GM19397 (cell line): ENCODE data around the gene TCEA2.

Experiments
- ATAC-seq: cut with Tn5 transposase; IDR thresholded peaks from one replicate; pipeline ENCODE4 v1.9.1; 2021; ENCODE audit warnings: mild to moderate bottlenecking, moderate library complexity; ENCODE audit not compliant: unreplicated experiment

Gene TCEA2

DNA sequence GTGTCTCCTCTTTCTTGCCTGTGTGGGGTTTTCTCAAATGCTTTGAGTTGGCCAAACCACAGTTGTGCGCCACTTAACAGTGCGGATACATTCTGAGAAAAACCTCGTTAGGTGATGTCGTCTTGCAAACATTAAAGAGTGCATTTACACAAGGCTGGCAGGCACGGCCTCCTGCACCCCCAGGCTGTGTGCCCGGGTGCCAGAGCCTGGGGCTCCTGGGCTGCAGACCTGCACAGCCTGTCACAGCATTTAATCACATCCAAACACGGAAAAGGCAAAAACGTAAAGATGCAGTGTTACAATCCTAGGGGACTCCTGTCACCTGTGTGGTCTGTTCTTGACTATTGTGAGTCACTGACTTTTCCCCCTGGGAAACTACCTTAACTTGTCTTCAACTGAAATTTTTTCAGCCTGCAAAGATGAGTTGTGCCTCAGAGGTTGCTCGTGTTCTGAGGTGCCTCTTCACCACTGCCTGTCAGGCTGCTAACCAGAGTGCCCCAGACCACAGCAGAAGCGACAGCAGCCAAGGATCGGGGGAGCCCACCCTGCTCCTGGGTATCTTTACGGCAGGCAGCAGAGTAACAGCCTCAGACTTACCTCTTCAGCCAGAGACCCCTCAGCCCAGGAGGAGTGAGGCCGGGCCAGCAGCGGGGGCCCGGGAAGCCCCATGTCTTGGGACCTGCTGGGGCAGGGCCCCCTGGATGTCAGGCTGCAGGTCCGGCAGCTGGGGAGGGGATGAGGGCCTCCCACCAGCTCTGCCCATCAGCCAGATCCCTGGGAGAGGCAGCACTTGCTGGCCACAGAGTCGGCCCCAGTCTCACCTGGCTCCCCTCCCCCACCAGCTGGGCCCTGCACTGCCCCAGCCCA, 27.7 kb upstream of the TCEA2 start:
- no peak for ATAC-seq

DNA sequence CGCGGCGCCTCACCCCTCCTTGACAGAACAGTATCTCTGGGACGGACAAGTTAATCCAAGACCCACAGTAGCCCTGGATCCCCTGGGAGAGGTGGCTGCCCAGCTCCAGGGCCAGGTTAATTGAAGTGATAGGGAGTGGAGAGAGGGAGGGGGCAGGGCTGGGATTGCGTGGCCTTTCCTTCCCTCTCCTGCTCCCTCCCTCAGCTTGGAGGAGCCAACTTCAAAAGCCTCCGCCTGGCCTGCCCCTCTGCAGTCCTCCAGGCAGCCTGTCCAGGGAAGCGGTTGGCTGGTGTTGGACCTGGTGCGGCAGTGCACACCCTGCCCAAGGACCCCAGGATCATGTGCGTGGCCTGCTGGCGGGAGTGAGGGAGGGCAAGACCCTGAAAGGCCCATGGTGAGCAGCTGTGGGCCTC, 27.1 kb upstream of the TCEA2 start, which contains the start of gene C20orf204:
C20orf204 (plus strand) TSS at position 250 of the 413 bp plus-strand sequence; CDS start at position 392, 142 bp downstream.
- no peak for ATAC-seq

GRCh38 chr20:64036346-64037198, 26.4 kb upstream of the TCEA2 start:
- ATAC-seq, result no peak

DNA sequence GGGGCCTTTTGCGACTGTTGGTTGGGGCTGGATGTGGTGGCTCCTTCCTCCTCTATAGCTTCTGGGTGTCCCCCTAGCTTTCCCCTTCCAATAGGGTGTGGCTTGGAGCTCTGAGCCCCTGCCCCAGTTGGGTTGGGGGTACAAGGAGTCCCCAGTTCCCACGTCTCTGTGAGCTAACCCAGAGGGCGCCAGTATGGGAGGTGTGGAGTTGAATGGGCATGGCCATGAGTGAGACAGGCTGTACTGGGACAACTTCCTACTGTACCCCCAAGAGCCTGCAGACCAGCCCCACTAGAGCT, 25.9 kb upstream of the TCEA2 start:
- no peak for ATAC-seq

DNA sequence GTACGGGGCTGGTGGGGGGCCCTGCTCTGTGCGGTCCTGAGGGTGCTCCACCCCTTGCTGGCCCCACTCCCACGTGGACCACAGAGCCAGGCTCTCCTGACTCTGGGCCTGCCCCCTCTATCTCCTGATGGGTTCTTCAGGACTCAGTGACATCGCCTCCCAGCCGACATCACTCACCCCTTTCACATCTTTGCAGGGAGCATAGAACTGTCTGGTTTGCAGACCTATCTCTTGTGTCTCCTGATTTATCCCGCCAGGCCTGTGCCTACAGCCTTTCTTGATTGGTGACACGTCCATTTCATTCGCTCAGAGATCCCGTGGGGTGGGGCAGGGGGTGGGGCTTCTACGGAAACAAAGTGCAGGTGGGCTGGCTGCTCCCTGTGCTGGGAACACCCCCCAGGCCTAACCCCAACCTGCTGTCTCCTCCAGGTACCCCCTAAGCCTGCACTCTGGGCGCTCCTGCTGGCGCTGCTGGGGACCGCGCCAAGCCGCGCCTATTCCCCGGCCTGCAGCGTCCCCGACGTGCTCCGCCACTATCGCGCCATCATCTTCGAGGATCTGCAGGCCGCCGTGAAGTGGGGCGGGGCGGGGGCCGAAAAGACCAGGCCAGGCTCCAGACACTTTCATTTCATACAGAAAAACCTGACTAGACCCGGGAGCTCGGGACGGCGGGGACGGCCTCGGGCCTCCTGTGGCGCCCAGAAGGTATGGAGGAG, 25.3 kb upstream of the TCEA2 start:
- no peak for ATAC-seq

GRCh38 chr20:64038224-64038564, 24.8 kb upstream of the TCEA2 start:
- ATAC-seq, result peak; percentile 37

GRCh38 chr20:64038565-64039292, 24.3 kb upstream of the TCEA2 start:
- ATAC-seq, result peak; percentile 50

- no peak for ATAC-seq
Measured at GRCh38 chr20:64039293-64040160, 23.5 kb upstream of the TCEA2 start.

DNA sequence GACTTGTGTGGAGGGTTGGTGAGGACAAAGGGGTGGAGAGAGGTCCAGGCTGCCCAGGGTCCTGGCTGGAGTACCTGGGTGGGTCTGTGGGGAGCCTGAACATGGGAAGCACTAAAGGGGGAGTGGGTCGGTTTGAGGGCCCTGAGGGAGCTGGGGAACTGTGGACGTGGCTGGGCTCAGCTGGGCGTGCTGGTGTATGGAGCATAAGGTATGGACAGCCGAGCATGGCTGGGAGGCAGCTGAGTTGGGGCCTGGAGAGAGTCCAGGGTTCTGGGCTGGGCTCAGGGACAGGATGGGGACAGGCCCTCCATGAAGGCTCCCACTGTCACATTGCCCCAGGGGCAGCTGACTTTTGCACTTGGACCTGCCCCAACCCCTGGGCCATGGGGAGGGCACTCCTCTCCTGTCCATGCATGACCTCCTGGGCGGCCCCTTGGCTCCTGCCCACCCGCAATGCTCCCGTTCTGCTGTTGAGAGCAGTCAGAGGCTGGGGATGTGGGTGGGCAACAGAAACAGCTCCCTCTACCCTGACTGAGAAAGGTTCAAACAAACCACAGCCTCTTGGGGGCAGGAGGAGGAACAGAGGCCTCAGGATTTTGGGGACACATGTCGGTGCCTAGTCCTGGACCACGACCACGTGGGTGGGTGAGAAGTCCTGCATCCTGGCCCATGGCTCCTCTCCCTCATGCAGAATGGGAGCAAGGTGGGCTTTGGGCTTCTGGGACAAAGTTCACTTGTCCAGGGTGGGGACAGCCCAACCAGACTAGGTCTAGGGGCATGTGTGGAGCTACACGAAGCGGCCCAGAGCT, 22.6 kb upstream of the TCEA2 start:
- ATAC-seq, result no peak

DNA sequence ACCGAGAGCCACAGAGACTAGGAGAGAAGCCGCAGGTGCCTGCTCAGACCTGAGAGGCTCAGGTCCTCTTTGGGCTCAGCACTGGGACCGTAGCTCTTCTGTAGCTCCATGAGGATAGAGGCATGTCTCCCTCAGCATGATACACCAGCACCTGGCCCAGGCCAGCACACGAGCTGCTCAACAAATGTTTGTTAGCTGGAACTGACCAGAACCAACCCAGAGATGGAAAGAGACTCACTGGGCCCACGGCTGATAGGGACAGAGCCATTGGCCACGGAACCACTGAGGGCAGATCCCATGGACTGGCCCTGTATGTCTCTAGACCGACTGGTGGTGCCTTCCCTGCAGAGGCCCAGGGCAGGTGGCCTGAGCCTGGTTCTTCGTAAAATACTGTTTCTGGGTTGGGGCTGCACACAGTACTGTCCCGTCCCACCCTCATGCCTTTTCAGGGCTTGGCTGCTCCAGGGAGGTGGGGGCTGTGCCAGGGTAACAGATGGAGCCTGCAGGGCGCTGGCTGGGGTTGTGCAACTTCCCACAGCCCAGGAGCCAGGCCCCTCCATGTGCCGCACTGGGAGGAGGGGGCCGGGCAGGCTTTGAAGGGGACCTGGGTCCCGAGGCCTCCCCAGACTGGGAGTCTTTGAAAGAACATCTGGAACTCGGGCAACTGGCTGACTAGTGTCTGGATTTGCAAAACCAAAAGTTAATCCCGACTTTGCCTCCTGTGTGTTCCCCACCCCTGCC, 21.8 kb upstream of the TCEA2 start:
- ATAC-seq, result no peak

DNA sequence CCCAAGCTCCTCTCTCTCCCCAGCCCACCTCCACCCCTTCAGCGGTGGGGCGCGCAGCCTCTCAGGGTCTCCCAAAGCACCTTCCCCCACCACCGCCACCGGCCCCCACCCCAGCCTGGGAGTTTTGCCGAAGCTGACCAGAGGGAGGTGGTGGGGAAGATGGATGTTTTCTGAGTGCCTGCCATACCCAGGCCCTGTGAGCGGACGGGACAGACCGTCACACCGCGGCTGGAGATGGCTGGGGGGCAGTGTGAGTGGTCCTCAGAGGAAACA, 21.3 kb upstream of the TCEA2 start:
- no peak for ATAC-seq

DNA sequence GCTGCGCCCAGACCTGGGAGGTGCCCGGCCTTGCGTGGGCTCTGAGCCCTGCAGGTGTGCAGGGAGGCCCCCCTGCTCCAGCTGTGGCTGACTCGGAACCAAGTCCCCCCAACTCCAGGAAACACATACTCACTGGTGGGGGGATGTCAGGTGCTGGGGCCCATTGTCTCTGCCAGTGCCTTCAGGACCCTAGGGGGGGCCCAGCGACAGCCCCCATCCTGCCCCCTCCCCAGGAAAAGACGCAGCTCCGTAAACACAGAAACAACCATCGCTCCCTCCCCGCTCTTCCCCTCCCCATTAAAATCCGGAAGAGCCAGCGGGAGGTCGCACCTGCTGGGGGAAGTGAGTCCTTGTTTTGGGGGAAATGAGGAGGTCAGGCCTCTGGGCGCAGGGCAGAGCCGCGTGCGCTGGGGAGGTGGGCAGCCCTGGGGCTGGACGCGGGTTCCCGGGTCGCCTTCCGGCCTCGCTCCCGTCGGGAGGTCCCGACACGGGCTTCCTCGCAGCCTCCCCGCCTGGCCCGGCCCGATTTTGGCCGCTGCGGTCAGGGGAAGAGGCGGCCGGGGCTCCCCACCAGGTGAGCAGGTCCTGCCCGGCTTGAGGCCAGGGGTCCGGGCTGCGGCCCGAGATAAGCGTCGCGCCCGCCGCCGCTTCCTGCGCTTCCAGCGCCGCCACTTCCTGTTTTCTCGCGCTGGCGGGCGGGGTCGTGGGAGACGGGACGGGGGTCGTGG, 20.8 kb upstream of the TCEA2 start:
- no peak for ATAC-seq

DNA sequence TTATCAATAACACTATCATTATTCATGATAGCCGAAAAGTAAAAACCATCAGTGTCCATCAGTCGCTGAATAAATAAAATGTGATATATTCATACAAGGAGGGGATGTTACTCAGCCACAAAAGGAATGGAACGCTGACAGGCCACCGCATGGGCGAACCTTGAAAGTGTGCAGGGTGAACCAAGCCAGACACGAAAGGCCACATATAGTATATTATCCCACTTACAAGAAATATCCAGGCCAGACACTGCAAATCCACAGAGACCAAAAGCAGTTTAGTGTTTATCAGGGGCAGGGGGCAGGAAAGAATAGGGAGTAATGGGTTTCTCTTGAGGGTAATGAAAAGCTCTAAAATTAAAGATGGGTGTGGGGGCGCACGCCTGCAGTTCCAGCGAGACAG, 19.2 kb upstream of the TCEA2 start:
- no peak for ATAC-seq

DNA sequence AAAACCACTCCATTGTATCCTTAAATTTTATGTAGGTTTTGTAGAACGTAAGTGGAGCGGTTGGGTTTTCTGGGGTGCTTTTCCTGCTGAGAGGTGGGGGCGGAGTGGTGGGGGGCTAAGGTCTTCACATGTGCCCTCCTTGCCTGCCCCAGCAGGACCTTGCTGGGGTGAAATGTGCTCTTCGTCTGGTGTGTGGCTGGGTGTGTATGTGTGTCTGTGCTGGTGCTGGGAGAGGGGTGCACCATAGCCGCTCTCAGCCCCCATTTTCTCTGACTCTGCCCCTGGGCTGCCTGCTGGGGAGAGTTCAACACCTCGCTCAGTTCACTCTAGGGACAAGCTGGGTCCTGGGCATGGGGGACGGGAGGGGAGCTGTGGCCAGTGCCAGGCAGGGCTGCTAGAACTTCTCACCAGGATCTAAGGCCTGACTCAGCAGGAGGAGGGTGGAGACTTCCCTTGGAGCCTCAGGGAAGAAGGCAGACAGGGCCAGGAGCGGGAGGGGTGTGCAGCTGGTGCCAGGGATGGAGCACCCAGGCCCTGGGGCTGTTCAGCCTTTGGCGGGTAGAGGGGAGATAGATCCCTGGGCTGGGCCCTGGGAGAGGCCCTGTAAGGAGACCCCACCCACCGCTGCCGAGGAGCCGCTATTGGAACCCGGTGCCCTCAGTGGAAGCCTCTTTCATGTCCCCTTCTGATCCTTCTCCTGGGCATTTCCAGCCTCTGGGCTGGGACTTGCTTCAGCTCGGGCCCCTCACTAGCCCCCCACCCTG, 18.3 kb upstream of the TCEA2 start:
- ATAC-seq, result no peak

DNA sequence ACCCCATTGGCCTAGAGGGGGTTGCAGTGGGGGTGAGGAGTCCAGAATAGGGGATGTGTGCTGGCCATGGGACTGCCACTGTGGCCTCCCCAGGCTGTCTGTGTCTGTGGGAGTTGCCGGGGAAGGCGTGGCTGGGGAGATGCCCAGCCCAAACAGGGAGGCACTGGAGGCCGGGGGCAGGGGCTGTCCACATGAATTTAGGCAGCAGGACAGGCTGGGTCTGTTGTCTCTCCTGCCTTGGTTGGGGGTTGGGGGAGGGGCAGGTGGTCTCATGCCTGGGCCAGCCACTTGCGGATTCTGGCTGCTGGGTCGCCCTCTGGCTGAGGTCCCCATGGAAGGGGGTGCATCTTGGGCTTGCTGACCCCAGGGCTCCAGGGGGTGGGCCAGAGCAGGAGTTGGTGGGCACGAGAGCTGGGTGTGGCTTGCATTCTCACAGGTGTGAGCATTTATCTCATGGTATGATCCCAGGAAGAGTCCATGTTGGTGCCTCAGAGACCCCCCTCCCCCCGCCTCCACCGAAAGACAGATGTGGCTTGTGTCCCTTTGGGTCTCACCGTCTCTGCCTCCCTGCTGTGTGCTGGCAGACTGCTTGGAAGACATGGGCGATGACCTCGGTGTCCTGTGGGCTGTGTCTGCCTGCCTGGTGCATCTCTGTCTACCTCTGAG, 17.5 kb upstream of the TCEA2 start:
- ATAC-seq, result no peak

GRCh38 chr20:64047046-64047389, 16.0 kb upstream of the TCEA2 start:
- ATAC-seq, result no peak

DNA sequence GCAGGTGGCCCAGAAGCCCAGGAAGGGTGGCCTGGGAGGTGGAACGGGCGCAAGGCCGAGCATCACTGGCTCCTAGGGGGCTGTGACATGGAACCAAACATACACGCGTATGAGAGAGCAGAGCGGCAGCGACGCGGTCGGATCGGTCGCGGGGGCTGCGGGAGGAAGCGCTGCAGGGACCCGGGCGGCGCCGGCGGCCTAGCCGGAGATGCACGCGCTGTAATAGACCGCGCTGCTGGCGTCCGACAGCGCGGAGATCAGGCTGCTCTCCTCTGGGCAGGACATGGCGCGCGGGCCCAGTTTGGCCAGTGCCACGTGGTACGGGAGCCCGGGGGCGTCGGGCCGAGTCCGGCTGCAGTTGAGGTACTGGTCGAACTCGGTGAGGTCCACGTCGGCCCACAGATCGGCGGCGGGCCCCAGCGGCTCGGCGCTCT, 15.0 kb upstream of the TCEA2 start:
- ATAC-seq, result no peak
